GM19468 (cell line): Measurements from ENCODE around the gene DAB2IP.
"Not testable (repeated sequence)": the region's sequence is repeated elsewhere in the genome, so short reads cannot be mapped to it uniquely, and the experiment has no call there.

Experiments
- ATAC-seq: cut with Tn5 transposase; IDR thresholded peaks from one replicate; pipeline ENCODE4 v1.9.1; 2021; ENCODE audit warnings: mild to moderate bottlenecking, moderate library complexity, moderate number of reproducible peaks; ENCODE audit not compliant: unreplicated experiment; ENCODE audit errors: extremely low read depth

DAB2IP gene

DNA sequence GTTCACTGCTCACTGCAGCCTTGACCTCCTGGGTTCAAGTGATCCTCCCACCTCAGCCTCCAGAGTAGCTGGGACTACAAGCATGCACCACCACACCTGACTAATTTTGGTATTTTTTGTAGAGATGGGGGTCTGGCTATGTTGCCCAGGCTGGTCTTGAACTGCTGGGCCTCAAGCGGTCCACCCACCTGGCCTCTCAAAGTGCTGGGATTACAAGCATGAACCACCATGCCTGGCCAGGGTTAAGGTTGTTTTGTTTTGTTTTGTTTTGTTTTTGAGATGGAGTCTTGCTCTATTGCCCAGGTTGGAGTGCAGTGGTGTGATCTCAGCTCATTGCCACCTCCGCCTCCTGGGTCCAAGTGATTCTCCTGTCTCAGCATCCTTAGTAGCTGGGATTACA is 28.0 kb upstream of the DAB2IP start:
- ATAC-seq: not testable (repeated sequence)

DNA sequence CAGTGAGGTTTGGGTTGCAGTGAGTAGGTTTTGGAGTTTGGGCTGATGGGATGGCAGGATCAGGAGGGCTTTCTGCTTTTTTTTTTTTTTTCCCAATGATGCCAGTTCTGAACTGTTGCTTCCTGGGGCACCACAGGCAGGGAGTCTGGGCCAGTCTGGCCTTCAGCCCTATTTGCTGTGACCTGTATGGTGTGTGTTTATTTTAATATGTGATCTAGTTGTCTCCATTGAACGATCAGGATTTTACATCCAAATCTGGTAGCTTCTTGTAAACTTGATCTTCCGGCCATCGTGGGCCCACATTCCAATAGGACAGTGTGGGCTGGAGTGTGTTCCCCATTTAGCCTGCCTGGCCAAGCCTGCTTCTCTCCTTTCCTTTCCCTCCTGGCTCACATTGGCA is 25.8 kb upstream of the DAB2IP start:
- ATAC-seq: no peak

DNA sequence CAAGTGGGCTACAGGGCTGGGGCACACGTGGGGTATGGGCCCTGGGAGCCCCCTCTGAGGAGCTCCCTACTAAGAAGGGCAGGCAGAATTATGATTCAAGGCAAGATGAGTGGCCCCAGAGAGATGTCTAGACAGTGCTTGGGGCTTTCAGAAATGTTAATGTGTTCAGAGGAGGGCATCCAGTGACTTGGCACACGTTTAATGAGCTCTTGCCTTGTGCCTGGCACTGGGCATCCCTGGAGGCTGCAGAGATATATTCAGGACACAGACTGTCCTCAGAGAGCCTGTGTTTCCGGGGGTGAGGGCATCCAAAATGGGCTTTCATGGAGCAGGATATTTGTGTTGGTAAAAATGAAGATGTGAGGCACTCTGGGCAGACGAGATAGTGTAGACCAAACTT is 25.4 kb upstream of the DAB2IP start:
- ATAC-seq: no peak

GRCh38 chr9:121627427-121627826 is 24.0 kb upstream of the DAB2IP start:
- no peak for ATAC-seq

- no peak for ATAC-seq
Measured at GRCh38 chr9:121628401-121628800, 23.0 kb upstream of the DAB2IP start.

DNA sequence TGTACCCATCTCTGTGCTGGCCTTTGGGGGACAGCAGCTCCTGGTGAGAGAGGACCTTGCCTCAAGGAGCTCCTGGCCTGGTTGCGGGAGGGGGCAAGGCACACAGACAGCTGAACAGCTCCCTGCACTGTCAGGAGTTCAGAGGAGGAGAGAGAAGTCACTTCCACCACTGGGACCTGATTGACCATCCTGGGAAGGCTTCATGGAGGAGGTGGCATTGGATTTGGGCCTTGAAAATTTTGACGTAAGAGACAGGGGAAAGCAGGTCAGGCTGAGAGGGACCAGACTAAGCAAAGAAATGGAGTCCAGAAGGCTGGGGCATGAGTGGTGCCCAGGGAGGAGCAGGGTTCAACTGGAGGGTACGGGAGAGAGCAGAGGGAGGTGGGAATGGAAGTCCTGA is 20.3 kb upstream of the DAB2IP start:
- ATAC-seq: no peak

GRCh38 chr9:121631978-121632418 is 19.4 kb upstream of the DAB2IP start:
- ATAC-seq: no peak

GRCh38 chr9:121633119-121633714 is 18.2 kb upstream of the DAB2IP start:
- ATAC-seq: no peak

DNA sequence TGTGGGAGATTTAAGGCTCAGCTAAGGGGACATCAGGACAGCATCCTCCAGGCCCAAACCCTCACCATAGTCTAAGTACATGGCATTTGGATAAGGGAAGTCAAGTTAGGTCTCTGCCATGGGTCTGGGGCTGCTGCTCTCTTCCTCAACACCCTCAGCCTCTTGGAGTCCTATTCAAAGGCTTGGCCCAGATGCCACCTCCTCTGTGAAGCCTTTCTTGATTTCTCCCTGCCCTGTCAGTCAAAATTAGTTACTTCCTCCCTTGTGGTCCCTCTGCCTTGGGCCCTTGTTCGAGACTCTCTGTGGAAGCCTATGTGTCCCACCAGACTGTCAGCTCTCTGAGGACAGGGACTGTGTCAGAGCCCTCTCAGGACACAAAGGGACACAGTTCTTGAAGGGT is 17.7 kb upstream of the DAB2IP start:
- ATAC-seq: no peak

GRCh38 chr9:121634329-121635261 is 16.8 kb upstream of the DAB2IP start:
- no peak for ATAC-seq

- ATAC-seq: no peak
Measured at GRCh38 chr9:121635300-121635876, 16.0 kb upstream of the DAB2IP start.

DNA sequence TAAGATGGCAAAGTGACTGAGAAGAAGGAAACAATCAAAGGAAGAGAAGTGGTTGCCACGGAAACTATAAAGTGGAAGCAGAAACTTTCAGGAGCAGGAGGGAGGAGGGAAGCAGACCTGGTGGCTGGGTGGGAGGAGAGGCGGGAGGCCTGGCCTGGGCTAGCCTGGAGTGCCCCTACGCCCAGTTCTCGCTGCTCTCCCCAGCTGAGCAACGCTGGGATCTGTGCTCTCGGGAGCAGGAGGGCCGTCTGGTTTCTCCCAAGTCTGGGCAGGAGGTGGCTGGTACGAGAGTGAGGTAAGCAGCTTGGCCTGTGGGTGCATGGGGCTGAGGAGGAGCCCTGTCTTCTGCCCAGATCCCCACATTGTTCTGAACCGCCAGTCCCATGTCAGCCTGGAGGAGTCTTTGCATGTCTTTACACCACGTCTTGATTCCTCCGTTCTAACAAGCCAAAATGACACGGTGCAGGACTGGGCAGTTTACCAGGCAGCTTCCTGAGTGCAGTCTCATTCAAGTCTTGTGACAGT is 15.0 kb upstream of the DAB2IP start:
- ATAC-seq: no peak

DNA sequence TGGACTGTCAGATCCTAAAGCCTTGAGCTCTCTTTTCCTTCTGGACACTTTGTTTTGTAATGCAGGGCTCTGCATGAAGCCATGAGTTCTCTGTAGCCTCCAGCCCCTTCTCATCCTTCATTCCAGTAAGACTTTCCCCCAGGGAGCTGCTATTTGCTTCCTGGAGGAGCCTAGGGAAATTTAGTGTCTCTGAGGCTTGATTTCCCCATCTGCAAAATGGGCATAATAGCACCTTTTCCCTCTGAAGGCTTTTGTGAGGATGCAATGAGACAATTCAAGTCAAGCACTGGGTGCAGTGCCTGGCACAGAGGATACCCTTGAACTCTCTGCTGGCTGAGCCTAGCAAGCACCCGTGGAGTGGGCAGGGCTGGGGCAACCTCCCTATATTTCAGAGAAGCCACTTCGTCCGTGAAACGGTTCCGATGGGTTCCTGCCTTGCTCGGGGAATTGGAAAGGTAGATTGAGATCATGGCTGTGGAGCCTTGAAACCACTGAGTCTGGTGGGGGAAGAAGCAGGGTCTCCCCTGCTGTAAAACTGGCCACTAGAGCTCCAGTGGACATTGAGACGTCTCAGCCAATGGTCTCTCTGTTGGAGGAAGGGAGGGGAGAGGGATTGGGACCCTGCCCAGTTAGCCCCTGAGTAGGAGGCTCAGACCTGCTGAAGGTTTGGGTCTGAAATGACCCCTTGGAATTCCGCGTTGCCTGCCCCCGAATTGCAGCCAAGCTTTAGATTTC is 14.3 kb upstream of the DAB2IP start:
- ATAC-seq: no peak

GRCh38 chr9:121637713-121638220 is 13.7 kb upstream of the DAB2IP start:
- no peak for ATAC-seq

GRCh38 chr9:121638399-121638798 is 13.0 kb upstream of the DAB2IP start:
- ATAC-seq: no peak

- no peak for ATAC-seq
Measured at GRCh38 chr9:121638901-121639592, 12.4 kb upstream of the DAB2IP start.

- no peak for ATAC-seq
Measured at GRCh38 chr9:121639619-121640018, 11.8 kb upstream of the DAB2IP start.

GRCh38 chr9:121640076-121640475 is 11.4 kb upstream of the DAB2IP start:
- ATAC-seq: no peak

DNA sequence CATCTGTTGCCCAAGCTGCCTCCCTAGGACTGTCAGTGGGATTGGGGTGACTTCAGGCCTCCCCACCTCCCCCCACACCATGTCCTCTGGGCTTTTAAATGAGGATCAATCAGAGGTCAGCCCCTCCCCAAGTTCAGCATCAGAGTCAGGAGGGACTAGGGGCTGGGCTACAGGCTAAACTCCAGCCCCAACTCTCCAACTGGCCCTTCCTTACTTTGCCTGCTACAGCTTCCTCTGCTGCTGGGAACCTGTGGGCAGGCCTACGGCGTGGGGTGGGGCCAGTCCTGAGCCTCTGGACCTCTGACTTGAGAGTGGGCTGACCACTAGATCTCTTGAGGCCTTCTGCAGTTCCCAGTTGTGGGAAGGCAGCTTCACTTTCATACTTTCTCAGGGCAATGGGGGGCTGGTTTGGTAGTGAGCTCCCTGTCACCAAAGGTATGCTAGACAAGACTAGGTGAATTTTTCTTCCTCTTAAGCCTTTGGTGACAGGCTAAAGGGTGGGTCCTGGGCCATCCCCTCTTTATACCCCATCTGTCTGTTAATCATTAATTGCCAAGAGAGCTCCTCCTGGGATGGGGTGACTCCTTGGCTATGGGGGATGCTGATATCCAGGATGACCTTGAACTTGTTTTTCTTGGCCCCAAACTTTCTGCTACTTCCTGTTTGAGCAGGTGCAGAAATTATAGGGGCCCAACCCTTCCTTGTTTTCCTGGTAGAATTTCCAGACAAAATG is 10.8 kb upstream of the DAB2IP start:
- no peak for ATAC-seq
